Endodermal cell (in vitro differentiated cells): ENCODE results near the gene TNFRSF19. TPM values are rescaled to one million over a fixed set of nuclear protein-coding genes. Genes with fewer than 3 reads are reported as not detected.
A peak's percentile ranks its signal among the peaks of the same experiment; 100 is the strongest.

Experiments
- DNase-seq: peaks from one replicate; pipeline ENCODE4 v3.0.0-alpha.2; 2017
- H3K27ac ChIP-seq: 2 replicates; pipeline ENCODE4 v1.5.1; 2013; ENCODE audit warnings: mild to moderate bottlenecking, low read depth, low read length, moderate library complexity
- H3K27me3 ChIP-seq: 2 replicates; pipeline ENCODE4 v1.6.1; 2013; ENCODE audit warnings: mild to moderate bottlenecking, low read length, moderate library complexity; ENCODE audit not compliant: insufficient read depth, control insufficient read depth, poor library complexity, severe bottlenecking
- H3K36me3 ChIP-seq: 2 replicates; pipeline ENCODE4 v1.7.0; 2013; ENCODE audit warnings: mild to moderate bottlenecking, low read length, moderate library complexity; ENCODE audit not compliant: control insufficient read depth, insufficient read depth
- H3K4me1 ChIP-seq: one replicate; pipeline ENCODE4 v1.7.0; 2013; ENCODE audit warnings: low read length; ENCODE audit not compliant: control insufficient read depth, insufficient read depth
- H3K4me3 ChIP-seq: 2 replicates; pipeline ENCODE4 v1.5.1; 2013; ENCODE audit warnings: mild to moderate bottlenecking, low read length, moderate library complexity
- H3K9ac ChIP-seq: 2 replicates; pipeline ENCODE4 v1.6.1; 2013; ENCODE audit warnings: mild to moderate bottlenecking, low read length, moderate library complexity; ENCODE audit not compliant: poor library complexity, severe bottlenecking; ENCODE audit errors: extremely low read depth
- H3K9me3 ChIP-seq: 2 replicates; pipeline ENCODE4 v1.6.1; 2013; ENCODE audit warnings: mild to moderate bottlenecking, low read length, moderate library complexity; ENCODE audit not compliant: control insufficient read depth
- H3K27ac Mint-ChIP-seq: 2 replicates; pipeline ENCODE4 v1.8.0; 2020; ENCODE audit warnings: mixed read lengths
- H3K27me3 Mint-ChIP-seq: 2 replicates; pipeline ENCODE4 v1.8.0; 2021; ENCODE audit warnings: mild to moderate bottlenecking, mixed read lengths; ENCODE audit not compliant: insufficient read depth
- H3K36me3 Mint-ChIP-seq: 2 replicates; pipeline ENCODE4 v1.8.0; 2020; ENCODE audit warnings: low read depth, mixed read lengths
- H3K4me1 Mint-ChIP-seq: 2 replicates; pipeline ENCODE4 v1.8.0; 2020; ENCODE audit warnings: mixed read lengths
- H3K4me3 Mint-ChIP-seq: 2 replicates; pipeline ENCODE4 v1.8.0; 2020; ENCODE audit warnings: mild to moderate bottlenecking, moderate library complexity, mixed read lengths
- H3K9me3 Mint-ChIP-seq: 2 replicates; pipeline ENCODE4 v1.8.0; 2020; ENCODE audit warnings: mild to moderate bottlenecking, mixed read lengths
- CTCF ChIP-seq: fragments of 200-600 bp; sonication (generic); conservative IDR thresholded peaks from 2 replicates; pipeline ENCODE4 v1.5.0; 2021; ENCODE audit warnings: antibody characterized with exemption, mild to moderate bottlenecking
- WGBS, 2 experiments: methylation state at CpG; one replicate each; pipeline versions ENCODE4 v1.1.5 to v1.1.7; 2013; ENCODE audit warnings: missing lambda C conversion rate in 2 of 2, mixed read lengths in 1 of 2; ENCODE audit not compliant: insufficient coverage in 1 of 2, insufficient read length in 1 of 2; 5-methylcytosine and 5-hydroxymethylcytosine counted together
- total RNA-seq, 2 donors: library from RNA; stranded (reverse); fragmentation: NEBNext Ultra II Directional in 1 of 2; extraction: Animal tissue kit (Norgen Biotek cat#: 25700) in 1 of 2; gene quantifications; 2 replicates in 1 of 2; 3 replicates in 1 of 2; pipeline ENCODE4 v1.2.1, GENCODE V29; 2021

The TNFRSF19 gene
- total RNA-seq, 2 donors from 2014 or later = 9.2 to 13.0 TPM

DNA sequence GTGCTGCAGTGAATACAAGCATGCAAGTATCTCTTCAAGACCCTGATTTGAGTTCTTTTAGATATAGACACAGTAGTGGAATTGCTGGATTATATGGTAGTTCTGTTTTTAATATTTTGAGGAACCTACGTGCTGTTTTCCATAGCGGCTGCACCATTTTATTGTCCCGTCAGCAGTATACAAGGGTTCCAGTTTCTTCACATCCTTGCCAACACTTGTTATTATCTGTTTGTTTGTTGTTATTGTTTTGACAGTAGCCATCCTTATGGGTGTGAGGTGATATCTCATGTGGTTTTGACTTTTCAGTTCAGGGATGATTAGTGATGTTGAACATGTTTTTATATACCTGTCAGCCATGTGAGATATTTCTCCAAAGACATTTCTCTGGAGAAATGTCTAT, 53.2 kb downstream of the TNFRSF19 start:
- WGBS, 2 experiments = 70 to 78% methylated on average over 3 of the region's 3 CpGs
- Mint-ChIP-seq H3K9me3 (peaks cover 1% of the 10 kb centered on the region), H3K4me3 (no peak overlapping the region), H3K36me3 (peaks cover 12% of the 10 kb centered on the region), H3K27ac (no peak overlapping the region), H3K4me1 (peaks cover 27% of the 10 kb centered on the region), H3K27me3 (peaks cover 2% of the 10 kb centered on the region)
- Histone ChIP-seq H3K4me3 (peak overlapping the region; percentile 5), H3K36me3 (peaks cover 12% of the 10 kb centered on the region), H3K27me3 (no peaks in the 10 kb centered on the region), H3K9ac (no peak overlapping the region), H3K9me3 (peaks cover 14% of the 10 kb centered on the region), H3K4me1 (peaks cover 15% of the 10 kb centered on the region), H3K27ac (no peak overlapping the region)
- DNase-seq = no peak
- TF ChIP-seq CTCF = no peak

DNA sequence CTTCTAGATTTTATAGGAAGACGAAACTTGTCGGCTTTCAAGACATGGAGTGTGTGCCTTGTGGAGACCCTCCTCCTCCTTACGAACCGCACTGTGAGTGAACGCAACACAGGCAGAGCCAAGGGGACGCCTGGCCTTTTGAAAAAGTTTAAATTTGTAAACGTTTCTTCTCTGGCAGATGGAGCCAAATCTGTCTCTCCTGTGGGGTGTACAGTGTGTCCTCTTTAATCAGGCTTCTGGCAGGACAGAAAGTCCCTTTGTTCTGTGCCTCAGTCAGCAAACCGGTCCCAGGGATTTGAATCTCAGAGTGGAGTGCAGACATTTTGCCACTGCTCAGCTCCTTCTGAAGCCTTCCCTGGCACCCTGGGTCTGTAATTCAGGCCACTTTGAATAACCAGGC, 56.5 kb downstream of the TNFRSF19 start:
- DNase-seq = no peak
- peaks cover 42% of the 10 kb centered on the region for H3K4me1 Mint-ChIP-seq
- H3K27me3 Mint-ChIP-seq = peaks cover 2% of the 10 kb centered on the region
- TF ChIP-seq CTCF = no peak
- H3K27ac Mint-ChIP-seq = peak overlapping the region; percentile 7
- peaks cover 5% of the 10 kb centered on the region for H3K36me3 Mint-ChIP-seq
- H3K9ac ChIP-seq = no peak overlapping the region
- H3K27ac ChIP-seq = peak overlapping the region; percentile 55
- H3K4me3 Mint-ChIP-seq = no peak overlapping the region
- H3K4me3 ChIP-seq = no peak overlapping the region
- H3K9me3 ChIP-seq = peaks cover 7% of the 10 kb centered on the region
- H3K27me3 ChIP-seq = no peaks in the 10 kb centered on the region
- peaks cover 4% of the 10 kb centered on the region for H3K36me3 ChIP-seq
- WGBS, 2 experiments = 78 to 85% methylated on average over 4 to 8 of the region's 8 CpGs
- H3K4me1 ChIP-seq = peaks cover 22% of the 10 kb centered on the region
- no peaks in the 10 kb centered on the region for H3K9me3 Mint-ChIP-seq

- Mint-ChIP-seq H3K27me3 (peaks cover 2% of the 10 kb centered on the region), H3K4me3 (no peak overlapping the region), H3K9me3 (no peaks in the 10 kb centered on the region), H3K27ac (no peak overlapping the region), H3K4me1 (peaks cover 48% of the 10 kb centered on the region), H3K36me3 (peaks cover 5% of the 10 kb centered on the region)
- Histone ChIP-seq H3K4me3 (no peak overlapping the region), H3K36me3 (peaks cover 4% of the 10 kb centered on the region), H3K4me1 (peaks cover 23% of the 10 kb centered on the region), H3K27ac (no peak overlapping the region), H3K9ac (no peak overlapping the region), H3K9me3 (peaks cover 7% of the 10 kb centered on the region), H3K27me3 (no peaks in the 10 kb centered on the region)
- DNase-seq = no peak
- 71 to 84% methylated on average over 7 to 8 of the region's 8 CpGs for whole genome bisulfite sequencing, 2 experiments
- no peak for TF ChIP-seq CTCF
These were observed 57.2 kb downstream of the TNFRSF19 start for GRCh38 chr13:23627410-23627809.
